Kidney tubule cell (primary cell): ENCODE data around the gene ADAMTS6.
A peak's percentile ranks its signal among the peaks of the same experiment; 100 is the strongest.
"Not testable (repeated sequence)": the region's sequence is repeated elsewhere in the genome, so short reads cannot be mapped to it uniquely, and the experiment has no call there.

Experiments used
- DNase-seq: peaks from one replicate; pipeline ENCODE4 v3.0.0-alpha.2; 2018; ENCODE audit warnings: low spot score

Gene ADAMTS6, protein sequence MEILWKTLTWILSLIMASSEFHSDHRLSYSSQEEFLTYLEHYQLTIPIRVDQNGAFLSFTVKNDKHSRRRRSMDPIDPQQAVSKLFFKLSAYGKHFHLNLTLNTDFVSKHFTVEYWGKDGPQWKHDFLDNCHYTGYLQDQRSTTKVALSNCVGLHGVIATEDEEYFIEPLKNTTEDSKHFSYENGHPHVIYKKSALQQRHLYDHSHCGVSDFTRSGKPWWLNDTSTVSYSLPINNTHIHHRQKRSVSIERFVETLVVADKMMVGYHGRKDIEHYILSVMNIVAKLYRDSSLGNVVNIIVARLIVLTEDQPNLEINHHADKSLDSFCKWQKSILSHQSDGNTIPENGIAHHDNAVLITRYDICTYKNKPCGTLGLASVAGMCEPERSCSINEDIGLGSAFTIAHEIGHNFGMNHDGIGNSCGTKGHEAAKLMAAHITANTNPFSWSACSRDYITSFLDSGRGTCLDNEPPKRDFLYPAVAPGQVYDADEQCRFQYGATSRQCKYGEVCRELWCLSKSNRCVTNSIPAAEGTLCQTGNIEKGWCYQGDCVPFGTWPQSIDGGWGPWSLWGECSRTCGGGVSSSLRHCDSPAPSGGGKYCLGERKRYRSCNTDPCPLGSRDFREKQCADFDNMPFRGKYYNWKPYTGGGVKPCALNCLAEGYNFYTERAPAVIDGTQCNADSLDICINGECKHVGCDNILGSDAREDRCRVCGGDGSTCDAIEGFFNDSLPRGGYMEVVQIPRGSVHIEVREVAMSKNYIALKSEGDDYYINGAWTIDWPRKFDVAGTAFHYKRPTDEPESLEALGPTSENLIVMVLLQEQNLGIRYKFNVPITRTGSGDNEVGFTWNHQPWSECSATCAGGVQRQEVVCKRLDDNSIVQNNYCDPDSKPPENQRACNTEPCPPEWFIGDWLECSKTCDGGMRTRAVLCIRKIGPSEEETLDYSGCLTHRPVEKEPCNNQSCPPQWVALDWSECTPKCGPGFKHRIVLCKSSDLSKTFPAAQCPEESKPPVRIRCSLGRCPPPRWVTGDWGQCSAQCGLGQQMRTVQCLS (N-terminal part only)

DNA sequence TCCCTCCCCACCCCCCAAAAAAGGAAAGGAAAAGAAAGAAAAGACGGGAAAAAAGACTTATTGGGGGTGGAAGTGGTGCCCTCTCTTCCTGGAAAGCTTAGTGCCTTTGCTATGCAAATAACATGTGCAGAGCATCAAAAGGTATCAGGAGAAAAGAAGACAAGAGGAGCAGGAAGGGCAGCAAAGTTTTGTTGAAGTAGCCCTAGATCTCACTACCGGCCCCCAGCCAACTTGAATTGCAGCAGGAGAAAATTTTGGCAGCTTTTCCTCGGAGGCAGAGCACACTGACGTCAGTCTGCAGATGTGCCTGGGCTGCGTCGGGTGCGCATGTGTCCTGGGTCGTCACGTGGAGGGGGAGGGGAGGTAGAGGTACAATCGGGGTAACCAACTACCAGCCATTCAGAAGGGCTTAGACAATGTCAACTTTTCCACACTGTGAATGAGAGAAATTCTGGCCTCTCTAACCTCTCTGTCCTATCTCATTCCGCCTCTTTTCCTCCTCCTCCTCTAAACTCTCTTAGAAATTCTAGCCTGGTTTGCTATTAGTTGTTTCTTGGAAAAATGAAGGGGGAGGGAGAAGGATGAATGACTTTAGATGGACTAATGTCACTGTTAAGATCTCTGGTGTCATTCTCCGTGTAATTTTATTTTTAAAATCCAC is at the start of gene ADAMTS6:
Gene ADAMTS6, minus strand, starts transcription at position 286 of the 661 bp plus-strand sequence. CDS start 8,247 bp downstream, outside the sequence.
- peak; percentile 83 for DNase-seq

DNA sequence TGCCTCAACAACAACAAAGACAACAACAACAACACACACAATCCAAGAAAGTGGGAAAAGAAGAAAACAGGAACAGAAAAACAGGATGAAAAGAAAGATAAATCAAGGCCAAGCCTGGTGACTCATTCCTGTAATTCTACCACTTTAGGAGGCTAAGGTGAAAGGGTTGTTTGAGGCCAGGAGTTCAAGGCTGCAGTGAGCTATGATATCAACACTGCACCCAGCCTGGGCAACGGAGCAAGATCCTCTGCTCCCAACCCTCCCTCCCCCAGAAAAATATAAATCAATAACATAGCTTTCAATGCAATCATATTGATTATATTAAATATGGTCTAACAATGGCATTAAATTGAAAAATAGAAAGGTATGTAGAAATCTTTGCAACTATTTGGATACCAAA is 49.2 kb upstream of the ADAMTS6 start:
- DNase-seq, result no peak

DNA sequence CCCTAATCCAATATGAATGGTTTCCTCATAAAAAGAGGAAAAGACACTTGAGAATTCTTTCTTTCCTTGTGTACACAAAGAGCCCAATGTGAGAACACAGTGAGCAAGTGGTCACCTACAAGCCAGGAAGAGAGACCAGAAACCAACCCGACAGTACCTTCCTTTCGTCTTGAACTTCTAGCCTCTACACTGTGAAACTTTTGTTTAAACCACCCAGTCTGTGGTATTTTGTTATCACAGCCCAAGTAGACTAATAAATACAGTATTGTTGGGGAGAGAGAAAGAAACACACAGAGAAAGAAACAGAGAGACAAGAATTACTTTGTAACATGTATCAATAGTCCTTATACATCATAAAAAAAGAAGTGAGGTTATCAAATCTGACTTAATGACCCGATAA is 44.0 kb upstream of the ADAMTS6 start:
- DNase-seq, result no peak

DNA sequence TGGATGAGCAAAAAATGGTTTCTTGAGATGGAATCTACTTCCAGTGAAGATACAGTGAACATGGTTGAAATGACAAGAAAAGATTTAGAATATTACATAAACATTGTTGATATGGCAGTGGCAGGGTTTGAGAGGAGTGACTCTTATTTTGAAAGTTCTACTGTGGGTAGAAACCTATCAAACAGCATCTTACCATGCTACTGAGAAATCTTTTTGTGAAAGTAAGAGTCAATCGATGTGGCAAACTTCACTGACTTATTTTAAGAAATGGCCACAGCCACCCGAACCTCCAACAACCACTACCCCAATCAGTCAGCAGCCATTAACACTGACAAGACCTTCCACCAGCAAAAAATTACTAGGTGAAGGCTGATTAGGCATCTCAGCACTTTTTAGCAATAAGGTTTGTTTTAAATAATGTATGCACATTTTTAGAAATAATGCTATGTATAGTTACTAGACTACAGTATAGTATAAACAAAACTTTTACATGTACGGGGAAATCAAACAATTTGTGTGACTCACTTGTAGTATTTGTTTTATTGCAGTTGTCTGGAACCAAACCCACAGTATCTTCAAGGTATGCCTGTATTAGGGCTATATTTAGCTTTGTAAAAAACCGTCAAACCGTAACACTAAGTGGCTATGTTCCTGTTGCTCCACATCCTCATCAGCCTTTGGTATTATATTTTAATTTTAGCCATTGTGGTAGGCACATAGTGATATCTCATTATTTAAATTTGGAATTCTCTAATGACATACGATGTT is 30.6 kb upstream of the ADAMTS6 start:
- peak; percentile 36 for DNase-seq

DNA sequence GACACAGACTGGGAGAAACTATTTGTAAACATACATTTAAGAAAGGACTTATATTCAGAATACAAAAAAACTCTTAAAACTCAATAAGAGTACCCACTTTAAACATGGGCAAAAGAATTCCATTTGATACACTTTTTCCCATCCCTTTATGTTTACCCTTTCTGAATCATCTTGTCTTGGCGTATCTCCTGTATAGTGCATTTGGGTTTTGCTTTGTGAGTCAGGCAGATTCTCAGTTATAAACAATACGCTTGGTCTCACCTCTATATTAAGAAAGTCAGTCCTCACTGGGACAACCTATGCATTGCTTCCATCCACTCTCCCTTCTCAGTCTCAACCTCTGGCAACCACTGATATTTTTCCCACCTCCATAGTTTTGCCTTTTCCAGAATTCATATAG is 27.3 kb upstream of the ADAMTS6 start:
- no peak for DNase-seq

DNA sequence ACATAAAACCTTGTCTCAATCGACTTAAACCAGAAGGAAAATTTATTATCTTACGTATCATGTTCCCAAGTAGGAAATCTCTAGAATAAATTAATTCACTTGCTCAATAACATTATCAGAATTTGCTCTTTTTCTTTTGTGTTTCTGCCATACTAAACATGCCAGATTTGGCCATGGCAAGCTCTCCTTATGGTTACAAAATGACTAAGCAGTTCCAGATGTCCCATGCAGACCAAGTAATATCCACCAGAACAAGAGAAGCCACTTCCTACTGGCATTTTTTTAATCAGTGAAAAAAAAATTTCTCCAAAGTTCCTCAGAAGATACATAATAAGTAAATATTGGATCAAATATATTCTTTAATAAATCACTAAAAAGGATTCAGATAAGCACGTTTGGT is 25.2 kb upstream of the ADAMTS6 start:
- DNase-seq, result no peak

- DNase-seq, result no peak
These were observed 7.4 kb upstream of the ADAMTS6 start for GRCh38 chr5:65489119-65489518.

GRCh38 chr5:65488038-65488687 is 6.4 kb upstream of the ADAMTS6 start:
- DNase-seq, result not testable (repeated sequence)

- not testable (repeated sequence) for DNase-seq
These were observed 5.1 kb upstream of the ADAMTS6 start for GRCh38 chr5:65486803-65487202.

GRCh38 chr5:65485405-65485804 is 3.7 kb upstream of the ADAMTS6 start:
- no peak for DNase-seq

- peak; percentile 74 for DNase-seq
These were observed 2.0 kb upstream of the ADAMTS6 start for GRCh38 chr5:65483546-65484346.

DNA sequence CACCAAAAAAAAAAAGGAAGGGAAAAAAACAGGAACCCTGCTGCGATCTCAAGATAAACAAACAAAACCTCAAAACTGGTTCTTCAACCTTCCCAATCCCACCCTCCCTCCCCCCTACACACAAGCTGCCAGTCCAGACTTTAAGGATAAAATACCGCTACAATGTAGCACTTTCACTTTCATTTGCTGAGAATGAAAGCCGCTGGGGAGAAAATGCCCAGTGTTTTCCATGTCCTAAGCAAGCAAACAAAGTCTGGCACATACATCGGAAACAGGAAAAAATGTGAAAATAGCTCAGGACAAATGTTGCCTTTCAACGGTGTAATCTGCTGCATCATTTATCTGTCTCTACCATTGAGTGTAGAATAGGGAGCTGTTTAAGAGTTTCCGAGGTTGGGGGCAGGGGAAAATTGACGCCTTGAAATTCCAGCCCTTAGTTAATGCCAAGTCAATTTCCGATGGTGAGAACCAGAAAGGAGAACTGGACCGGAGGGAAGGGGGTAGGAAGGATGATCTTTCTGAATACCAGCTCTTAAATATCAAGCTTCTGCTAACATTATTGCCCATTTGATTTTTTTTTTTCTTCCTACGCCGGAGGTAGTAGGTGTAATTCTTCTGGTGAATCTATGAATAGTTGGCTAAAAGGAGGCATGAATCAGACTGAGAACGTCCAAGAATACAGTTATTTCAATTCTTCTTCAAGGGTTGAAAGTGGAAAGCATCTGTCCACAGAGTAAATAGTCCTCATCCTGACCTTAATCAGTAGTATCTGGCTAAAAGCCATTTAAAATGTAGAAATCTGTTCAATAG is 1.2 kb upstream of the ADAMTS6 start:
- DNase-seq, result peak; percentile 65

DNA sequence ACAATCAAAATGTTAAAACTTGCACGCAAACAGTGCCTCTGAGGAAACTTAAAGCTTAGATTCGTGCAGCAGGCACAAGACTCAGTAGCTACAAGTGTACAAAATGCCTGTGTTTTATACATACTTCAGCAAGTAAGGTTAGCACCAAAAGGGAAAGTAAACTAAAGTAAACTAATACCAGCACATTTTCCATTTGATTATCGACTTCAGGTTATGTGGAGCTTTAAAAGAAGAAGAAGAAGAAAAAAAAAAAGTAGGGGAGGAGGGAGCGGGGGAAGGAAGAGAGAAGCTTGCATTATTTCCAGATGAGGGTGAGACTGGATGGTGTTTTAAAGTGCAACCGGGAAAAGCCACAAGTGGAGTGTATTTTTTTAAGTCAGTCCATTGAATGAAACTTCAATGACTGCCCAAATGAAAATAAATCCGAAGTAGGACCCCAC is 596 bp upstream of the ADAMTS6 start:
- peak; percentile 39 for DNase-seq

- DNase-seq, result peak; percentile 9
These were observed 544 bp downstream of the ADAMTS6 start for GRCh38 chr5:65481171-65481581.

GRCh38 chr5:65480306-65480865 is 1.3 kb downstream of the ADAMTS6 start:
- peak; percentile 72 for DNase-seq

- peak; percentile 1 for DNase-seq
These were observed 2.2 kb downstream of the ADAMTS6 start for GRCh38 chr5:65479527-65479926.

DNA sequence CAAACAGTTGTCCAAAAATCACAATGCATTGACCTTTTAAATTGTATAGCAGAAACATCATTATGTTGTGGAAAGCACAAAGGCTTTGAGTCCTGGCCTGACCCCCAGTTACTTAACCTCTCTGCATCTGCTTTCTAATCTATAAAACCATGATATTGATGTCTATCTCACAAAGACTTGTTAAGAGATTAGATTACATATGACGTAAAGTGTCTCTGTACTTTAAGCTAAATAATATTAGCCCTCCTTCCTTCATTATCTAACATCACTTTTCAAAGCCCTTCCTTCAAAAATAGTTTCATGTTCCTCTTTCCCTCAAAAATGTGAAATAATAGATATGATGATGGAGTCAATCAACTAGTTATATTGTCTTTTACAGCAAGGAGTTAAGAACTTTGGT is 3.4 kb downstream of the ADAMTS6 start:
- DNase-seq, result no peak

- no peak for DNase-seq
These were observed 5.8 kb downstream of the ADAMTS6 start for GRCh38 chr5:65475895-65476294.

DNA sequence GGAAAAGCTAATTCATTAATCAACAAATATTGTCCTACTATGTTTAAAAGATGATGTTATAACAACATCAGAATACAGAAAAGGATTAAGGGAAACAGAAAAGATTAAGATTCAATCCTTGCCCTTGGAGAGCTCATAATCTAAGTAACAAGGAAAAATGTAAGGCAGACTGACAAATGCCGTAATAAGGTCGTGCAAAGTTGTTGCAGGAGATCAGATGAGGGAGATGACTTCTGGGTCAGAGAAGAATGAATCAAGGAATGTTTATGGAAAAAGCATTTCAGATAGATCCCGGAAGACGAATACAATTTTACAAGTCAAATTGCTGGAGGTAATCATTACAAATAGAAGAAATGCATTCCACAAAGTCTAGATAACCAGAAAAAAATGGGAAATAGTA is 6.4 kb downstream of the ADAMTS6 start:
- no peak for DNase-seq
